Effector CD8-positive, alpha-beta T cell (primary cell): ENCODE measurements around the gene RXFP1.

ENCODE experiments used
- DNase-seq: peaks from one replicate; lab custom pipeline; 2025; lab: John Stamatoyannopoulos, UW
- total RNA-seq, 4 experiments: gene quantifications; one replicate each; lab custom pipeline; 2026; lab: John Stamatoyannopoulos, UW

The RXFP1 gene
- 0 to 0.18 (median 0.09) reads per million in 4 experiments for total RNA-seq

DNA sequence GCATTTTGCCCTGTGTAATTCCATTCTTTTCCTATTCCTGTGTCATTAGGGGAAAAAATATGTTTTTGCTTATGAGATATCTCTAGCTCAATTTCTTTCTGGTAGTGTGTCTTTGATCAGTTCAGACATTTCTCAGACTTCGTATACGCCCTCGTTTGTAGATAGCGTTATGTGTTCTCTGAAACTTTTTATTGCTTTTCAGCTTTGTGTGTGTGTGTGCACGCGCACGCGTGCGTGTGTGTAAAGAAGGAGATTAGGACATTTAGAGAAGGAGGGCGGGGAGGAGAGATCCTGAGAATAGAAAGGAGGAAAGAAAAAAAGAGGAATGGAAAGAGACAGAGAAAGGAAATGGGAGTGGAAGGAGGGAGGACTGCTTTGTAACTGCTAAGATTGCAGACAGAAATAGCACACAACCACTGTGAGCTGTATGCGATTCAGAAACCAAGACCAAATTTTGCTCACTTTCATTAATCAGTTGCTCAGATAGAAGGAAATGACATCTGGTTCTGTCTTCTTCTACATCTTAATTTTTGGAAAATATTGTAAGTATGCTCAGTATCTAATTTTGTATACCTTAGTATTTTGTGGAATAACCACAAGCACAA, at the start of gene RXFP1:
Gene RXFP1, plus strand, starts transcription at position 399 of the 605 bp plus-strand sequence. Its CDS starts 95 bp downstream, at position 494.
- no peak for DNase-seq

- no peak for DNase-seq
Measured at GRCh38 chr4:158481811-158482210, 39.9 kb upstream of the RXFP1 start.

DNA sequence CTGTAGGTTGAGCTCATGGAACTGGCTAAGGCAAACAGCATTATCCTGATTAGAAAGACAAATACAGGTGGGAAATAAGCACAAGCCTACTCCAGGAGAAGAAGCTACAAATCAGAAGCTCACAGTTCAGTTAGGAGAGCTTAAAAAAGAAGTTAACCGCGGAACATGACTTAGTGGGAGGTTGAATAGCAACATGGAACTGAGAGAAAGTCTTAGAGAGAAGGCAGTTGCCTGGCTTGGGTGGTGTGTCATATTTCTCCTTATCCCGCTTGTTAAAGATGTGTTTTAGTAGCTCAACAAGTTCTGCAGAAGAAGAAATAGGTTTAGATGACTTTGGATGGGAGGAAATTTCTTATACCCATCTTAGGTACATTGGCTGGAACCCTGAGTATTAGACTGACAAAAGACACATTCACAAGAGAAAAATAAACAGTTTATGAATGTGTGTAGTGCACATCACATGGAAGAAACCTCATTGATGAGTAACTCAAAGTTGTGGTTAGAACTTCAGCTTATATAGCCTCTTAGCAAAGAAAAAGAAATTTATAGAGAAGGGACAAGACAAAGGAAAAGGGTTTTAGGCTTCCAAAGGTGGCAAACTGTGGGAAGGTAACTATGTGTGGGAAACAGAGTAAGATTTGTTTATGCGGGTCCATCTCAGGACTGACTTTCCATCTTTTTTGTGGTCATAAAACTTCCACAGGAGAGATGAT, 37.4 kb upstream of the RXFP1 start:
- DNase-seq: no peak

DNA sequence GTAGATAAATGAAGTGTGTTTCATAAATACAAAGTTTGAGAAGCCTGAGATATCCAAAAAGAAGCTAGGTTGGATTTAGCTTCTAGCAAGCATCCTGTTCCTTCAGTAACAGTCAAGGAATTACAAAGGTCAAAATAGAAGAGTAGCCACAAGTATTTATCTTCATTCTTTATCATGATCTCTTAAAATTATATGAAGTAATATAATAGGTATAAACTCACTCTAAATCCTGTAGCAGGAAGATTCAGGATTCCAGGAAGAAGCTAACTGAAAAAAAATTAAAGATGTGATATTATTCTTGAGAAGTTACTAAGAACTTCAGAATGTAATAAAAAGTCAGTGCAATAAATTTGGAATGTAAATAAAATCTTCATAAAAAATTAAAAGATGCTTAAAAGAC, 31.1 kb upstream of the RXFP1 start:
- DNase-seq: no peak

DNA sequence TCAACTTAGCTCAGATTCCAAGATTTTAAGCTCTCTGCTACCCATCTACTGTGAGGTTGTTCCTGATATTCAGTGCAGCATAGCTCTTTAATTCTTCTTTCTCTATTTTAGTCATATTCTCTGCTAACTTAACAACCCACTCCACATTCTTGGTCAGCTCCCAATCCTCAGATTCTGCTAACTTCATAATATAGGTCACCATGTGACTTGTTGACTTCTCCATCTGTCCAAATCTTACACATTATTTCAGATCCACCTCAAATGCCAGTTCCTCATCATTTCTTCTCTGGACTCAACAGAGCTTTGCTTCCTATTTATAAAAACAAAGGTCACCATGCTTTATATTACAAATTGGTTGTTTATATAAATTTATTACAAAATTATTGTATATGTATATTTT, 29.3 kb upstream of the RXFP1 start:
- no peak for DNase-seq

DNA sequence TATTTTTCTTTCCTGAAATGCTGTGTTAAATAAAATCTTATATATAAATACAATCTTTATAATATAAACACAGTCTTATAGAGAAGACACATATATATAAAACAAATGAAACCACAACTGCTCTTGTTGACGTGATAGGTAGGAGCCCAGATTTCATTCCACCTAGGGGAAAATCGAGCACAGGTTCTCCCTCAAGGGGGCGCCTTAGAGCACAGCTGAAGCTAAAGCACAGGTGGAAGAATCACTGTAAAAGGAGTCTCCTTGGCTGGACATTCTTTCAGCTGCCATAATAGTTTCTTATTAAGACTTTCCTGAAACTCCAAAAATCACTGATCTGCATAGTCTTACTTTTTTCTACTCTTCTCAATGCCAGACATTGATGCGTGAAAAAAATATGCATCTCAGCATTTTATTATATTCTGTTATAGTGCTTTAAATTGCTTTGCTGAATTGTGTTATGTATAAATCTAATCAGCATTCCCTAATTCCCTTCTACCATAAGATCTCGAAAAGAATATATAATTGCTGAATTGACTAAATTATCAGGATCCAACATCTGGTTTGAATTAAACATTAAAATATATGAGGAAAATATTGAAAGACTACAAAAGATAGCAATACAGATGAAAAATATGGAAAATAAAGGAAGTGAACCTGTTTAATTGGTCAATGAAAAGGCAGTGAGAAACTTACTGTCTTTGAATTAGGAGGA, 25.5 kb upstream of the RXFP1 start:
- DNase-seq: no peak

DNA sequence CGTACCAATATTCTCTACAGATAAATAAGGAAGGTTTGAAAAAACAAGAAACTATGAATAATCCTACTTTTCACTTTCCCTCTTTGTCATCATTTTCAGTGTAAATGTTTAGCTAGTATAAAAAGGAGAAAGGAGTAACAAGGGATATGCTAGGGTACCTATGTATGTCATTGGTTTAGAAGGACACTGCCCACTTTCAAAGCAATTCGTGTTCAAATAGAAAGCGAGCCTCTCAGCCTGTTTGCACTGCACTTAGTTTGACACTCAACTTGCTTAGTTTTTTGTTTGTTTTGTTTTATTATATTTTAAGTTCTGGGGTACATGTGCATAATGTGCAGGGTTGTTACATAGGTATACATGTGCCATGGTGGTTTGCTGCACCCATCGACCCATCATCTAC, 21.6 kb upstream of the RXFP1 start:
- DNase-seq: no peak

DNA sequence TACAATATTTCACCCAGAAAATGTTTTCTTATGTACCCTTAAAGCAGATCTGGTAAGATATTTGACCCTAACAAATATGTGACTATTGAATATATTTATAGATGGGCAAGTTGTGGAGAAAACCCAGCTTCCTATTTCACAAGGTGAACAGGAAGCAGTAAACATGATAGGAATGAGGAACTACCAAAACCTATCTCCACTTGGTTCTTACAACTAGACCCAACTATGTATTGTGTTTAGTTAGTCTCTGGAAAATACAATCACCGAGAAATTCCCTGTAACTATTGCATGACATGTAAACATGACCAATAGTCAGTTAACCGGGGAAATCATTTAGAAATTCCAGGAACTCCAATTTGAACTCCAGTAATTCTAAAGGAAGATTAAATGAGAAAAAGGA, 8.4 kb upstream of the RXFP1 start:
- DNase-seq: no peak

DNA sequence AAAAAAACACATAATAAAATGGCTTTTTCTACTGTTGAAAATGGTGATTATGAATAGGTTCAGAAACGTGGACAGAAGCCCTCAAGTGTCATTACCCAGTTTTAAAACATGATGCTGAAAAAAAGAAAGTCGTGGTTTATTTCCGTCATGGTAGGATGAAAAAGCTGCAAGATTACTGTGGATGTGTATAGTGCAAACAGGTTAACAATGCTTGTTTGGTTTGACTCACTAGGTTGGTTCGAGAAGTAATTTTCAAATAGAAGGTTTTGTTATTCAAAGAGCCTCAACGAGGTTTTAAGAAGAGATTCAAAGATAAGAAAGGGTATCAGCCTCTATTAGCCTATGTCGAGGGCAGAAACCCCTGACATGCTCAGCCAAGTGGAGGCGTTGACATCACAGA, 2.5 kb upstream of the RXFP1 start:
- no peak for DNase-seq

DNA sequence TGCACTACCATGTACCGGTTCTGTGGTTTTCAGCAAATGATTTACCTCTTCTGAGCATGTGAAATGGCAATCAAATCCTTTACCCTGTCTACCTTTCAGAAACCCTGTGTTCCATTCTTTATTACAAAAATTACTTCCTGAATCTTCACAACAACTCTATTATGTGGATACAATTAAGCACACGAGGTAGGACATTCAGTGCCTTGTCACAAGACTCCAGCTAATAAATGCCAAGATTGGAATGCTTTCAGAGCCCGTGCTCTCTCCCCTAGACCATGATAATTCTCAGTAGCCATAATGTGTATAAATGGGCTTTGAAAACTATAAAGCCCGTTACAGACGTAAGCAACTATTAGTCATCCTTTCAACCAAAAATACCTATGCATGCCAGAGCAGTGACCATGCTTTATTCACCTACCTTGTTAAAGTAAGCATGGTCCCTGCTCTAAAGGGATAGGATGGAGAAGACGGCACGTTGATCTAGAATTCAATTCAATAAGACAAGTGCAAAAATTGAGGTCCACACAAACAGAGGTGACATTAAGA, 2.4 kb downstream of the RXFP1 start:
- DNase-seq: no peak

GRCh38 chr4:158527516-158527915, 5.8 kb downstream of the RXFP1 start:
- no peak for DNase-seq

GRCh38 chr4:158529505-158529904, 7.8 kb downstream of the RXFP1 start:
- DNase-seq: no peak

DNA sequence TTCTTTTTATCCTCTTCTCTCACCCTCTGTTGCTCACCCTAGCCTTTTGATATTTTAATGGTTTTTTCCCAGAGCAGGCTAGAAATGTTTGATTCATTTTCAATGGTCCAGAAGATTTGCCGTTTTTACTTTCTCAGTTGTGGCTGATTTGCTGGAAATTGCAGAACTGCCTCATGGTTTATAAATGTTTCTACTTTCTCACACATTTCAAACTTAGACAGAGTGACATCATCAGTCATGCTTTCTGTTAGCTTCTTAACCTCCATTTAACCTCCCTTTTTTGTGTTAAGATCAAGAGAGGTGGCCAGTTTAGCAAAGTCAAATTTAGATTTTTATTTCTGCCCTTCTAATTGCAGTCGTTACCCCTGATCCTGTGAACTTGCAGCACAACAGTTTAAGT, 8.7 kb downstream of the RXFP1 start:
- no peak for DNase-seq

- DNase-seq: no peak
Measured at GRCh38 chr4:158530898-158531297, 9.2 kb downstream of the RXFP1 start.

DNA sequence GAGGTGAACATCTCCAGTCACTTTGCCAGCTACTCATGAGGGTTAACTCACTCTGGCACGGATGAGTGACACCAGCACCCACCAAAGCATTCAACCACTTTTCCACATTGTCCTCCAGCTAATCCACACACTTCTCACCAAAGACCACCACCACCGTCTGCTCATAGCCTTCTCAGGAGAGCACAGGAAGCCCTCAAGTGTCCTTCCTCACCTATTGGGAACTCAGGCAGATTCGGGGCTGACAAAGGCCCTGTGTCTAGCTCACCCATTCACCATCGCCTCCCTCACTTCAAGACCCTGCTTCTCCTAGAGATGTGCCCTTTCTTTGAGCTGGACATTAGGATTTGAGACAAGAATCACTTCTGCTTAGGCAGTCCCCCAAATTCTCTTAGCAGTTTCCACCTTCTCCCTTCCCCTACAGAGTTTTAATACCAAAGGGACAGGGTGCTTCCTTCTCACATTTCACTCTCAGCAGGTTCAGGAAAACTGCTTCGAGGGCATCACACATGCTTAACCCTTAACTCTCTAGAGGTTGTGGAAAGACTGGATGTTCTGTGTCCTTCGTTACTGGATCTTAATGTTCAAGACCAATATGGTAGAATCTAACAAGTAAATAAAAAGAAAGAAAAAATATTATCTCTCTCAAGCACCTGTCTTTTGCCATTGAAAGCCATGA, 11.0 kb downstream of the RXFP1 start:
- no peak for DNase-seq

GRCh38 chr4:158534727-158535126, 13.0 kb downstream of the RXFP1 start:
- DNase-seq: no peak

DNA sequence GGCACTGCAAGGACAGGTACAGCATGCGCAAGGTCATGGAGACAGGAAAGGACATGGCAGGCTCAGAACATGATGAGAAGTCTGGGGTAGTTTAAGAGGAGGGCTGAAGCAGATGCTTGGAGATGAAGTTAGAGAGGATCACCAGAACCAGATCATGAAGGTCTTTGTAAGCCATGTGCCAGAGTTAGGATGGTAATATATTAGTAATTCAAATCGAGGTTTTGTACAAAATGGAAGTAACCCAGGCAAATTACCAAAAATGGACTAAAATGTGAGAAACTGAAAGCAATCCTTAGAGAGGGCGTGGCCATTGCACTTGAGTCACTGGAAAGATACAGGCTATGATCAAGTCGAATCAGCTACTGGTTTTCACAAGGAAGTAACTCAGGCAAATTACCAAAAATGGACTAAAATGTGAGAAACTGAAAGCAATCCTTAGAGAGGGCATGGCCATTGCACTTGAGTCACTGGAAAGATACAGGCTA, 13.5 kb downstream of the RXFP1 start:
- no peak for DNase-seq

DNA sequence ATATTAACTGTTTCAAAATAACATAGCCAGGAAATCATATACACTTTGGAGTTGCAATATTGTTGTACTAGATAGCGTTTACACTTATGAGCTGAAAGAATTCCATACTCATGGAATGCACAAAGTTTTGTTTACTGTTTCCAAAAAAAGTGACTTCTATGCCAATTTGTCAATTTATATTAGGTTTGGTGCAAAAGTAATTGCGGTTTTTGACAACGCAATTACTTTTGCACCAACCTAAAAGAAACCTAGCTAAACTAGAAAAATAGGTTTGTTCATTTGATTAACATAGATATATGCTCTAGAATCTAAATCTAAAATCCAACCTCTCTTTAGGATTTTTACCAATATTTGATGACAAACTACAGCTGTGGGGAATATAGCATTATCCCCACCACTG, 15.2 kb downstream of the RXFP1 start:
- no peak for DNase-seq

DNA sequence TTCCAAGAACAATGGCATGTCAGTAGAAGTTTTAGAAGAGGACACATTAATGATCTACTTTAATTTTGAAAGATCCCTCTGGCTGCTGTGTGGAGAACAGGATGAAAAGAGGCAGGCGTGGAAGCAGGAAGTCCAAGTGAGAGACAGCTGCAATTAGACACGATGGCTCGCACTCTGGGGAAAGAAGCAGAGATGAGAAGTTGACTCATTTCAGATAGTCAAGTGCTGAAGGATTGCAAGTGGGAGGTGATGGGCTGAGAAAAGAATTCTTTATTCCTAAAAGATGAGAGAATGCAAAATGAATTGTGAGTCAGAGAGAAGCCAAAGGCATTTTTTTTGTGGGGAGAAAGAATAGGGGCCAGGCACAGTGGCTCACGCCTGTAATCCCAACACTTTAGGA, 16.5 kb downstream of the RXFP1 start:
- DNase-seq: no peak

DNA sequence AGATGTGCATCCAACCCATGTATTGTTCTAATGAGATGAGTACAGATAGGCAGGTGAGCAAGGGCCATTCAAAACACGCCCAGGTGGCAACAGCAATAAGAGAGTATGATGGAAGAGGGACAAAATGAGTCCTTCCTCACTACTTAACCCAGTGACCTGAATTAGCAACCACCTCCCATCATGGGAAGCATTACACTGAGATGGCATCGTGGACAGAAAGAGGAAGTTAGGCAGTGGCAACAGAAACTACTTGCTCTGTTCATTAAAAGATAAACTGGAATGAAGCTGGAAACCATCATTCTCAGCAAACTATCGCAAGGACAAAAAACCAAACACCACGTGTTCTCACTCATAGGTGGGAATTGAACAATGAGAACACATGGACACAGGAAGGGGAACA, 17.2 kb downstream of the RXFP1 start:
- no peak for DNase-seq

- no peak for DNase-seq
Measured at GRCh38 chr4:158540125-158540907, 18.6 kb downstream of the RXFP1 start.
